Inflammatory macrophage (primary cell): ENCODE measurements around the gene FHIT.

ENCODE experiments used
- DNase-seq, 2 donors: peaks; one replicate each; pipeline ENCODE4 v3.0.0-alpha.2; 2020 to 2022

The FHIT gene

DNA sequence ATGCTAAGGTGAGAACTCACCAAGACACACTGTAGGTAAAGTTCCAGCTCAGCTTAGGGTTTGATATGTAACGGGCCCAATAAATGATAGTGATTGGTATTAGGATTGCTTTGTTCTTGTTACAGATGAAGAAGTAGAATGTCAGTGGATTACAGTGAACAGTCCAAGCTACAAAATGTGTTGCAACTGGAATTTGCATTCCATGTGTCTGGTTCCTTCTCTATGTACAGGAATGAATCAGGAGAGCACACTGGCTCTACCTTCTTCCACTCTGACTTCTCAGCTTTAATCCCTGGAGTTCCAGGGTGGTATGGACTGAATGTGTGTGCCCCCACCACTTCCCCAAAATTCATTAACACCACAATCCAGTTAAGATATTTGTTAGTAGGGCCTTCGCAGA, 1471.0 kb downstream of the FHIT start:
- DNase-seq: no peak

DNA sequence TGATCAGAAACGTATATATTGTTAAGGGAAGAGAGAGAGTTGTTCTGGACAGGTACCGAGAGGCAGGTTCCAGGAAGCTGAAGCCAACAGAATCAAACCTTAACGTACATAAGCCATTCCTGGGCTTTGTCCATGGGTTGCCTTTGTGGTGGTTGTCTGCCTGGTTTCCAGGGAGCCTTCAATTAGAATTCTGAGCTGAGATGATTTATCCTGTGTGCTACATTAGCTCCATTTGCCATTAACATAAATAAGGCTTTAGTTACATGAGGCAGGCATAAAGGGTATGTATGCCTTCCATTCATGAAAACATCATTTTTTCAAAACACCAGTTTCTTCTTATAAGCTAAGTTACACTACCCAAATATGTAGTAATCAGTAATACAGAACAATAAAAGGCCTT, 1472.0 kb downstream of the FHIT start:
- no peak for DNase-seq

DNA sequence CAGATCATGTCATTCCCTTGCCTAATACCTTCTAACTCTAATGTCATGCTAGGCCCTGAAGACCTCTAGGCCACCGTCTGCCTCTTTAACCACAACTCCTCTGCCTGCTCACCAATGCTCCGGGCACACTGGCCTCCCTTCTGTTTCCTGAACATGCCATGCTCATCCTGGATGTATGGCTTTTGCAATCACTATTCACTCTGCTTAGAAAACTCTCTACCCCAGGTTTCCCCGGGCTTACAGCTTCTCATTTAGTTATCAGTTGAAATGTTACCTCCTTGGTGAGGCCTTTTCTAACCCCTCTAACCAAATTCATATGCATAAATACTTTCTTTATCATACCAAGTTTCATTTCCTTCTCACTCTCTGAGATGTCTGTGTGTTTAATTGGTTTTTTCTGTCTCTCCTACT, 1473.6 kb downstream of the FHIT start:
- no peak for DNase-seq

DNA sequence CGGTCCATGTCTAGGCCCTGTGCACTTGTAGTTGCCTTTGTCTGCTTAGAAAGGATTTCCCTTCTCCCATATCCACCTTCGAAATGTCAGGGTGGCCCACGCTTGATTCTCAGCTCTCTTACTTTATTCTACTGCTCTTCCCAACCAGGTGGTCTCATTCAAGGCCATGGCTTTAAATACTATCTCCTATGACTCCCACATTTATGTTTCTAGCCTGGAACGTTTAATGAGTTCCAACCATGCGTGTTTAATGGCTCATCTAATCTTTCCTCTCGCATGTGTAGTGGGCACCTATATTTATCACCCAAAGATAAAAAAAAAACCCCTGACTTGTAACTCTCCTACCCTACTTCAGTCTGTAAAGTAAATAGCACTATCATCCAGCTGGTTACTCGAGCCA, 1474.2 kb downstream of the FHIT start:
- no peak for DNase-seq

DNA sequence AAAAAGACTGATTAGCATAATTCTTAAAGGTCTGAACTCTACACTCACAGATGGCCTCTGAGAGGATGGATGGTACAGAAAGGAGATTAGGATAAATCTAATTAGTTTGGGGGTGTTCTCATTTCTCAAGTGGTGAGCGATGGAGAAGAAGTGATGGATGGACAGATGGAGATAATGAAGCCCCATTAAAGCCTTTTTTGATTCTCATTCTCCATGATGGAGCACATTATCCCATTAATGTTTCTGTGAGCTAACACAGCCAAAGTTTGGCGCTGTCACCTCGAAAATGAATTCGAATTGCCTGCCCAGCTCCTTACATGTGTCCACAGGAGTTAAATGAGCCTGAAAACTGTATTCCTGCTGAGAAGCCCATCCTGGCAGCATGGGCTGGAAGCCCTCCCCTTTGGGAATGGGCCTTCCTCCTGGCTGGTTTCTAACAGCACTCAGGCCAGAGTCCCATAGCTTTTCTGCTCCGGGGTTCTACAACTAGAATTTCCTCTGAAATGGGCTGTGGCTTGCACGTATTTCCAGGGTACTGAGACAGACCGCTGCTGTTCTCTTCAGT, 1475.4 kb downstream of the FHIT start:
- no peak for DNase-seq

DNA sequence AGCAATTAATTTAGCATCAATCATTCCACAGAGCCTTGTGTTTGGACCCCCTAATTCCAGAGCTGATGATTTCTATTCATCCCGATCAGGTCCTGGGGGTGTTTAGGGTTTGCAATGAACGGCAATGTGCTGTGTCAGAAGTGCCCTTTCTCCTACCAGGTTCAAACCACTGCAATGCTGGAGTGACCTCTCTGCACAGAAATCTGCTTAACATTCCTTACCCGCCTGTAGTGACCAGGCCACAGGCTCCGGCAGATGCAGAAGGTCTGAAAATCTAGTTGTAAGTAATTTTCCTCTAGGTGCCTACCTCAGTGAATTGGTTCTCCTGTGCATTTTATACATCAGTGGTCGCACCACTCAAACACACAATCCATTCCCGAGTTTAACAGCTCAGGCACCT, 1476.1 kb downstream of the FHIT start:
- DNase-seq: no peak

DNA sequence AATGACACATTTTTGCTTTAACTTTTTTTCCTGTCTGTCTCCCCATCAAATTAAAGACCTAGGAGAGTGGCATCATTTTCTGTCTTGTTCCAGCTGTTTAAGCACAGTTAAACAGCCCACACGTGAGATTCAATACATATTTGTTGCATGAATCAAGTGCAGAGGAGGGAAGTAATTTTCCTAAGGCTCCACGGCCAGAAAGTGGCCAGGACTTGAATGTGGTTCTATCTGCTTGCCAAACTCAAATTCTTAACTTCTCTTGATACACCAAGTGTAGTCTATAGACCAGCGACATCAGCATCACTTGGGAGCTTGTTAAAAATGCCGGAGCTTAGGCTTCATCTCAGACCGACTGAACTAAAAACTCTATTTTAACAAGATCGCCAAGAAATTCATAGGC, 1476.6 kb downstream of the FHIT start:
- no peak for DNase-seq

DNA sequence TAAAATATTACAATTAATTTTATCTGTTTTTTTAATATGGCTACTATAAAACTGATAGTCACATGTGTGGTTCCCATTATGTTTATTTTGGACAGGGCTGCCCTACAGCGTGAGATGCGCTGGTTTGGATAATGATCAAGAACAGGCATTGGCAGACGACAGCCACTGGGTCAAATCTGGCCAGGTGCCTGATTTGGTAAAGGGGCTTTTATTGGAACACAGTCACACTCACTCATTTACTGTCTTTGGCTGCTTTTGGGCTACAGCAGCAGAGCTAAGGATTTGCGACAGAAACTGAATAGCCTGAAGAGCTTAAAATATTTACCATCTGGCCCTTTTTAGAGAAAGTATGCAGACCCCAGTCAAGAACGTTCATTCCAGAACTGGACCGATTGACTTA, 1477.3 kb downstream of the FHIT start:
- no peak for DNase-seq

DNA sequence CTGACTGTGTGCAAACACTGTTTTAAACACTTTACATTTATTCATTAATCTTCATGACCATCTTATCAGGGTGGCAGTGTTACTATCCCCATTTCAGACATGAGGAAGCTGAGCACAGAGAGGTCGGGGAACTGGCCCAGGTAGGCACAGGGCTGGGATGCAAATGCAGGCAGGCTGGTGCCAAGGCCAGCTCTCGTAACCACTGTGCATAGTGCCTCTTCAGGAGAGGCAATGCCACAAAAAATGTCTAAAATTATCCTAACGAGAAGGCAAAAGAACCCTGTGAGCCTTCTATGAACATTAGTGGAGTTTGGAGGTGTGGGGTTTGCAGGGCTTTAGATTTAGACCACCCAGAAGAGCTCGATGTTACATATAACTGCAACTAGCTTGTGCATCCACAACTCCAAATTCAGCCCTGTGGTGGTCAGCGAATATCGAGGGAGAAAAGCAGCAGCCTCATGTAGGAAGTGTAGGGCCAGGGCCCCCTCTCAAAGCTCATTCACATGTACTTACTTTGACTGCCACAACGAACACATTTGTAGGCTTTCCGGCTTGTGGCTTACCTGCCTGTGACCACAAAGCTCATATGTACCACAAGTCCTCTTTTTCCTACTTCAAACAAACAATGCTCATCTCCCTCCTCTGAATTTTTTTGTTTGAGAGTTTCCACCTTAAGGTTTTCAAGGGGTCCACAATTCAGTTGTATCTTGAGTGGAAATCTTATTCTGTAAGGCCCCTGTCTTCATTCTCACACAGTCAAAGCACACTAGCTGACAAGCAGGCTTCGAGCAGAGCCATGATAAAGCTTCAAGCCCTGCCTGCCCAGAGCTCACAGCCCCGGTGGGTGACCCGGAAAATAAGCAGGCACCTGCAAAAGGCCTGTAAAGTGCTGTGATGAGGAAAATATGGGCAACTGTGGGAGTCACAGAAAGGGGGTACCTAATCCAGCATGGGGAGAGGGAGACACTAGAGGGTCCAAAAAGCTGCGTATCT, 1478.5 kb downstream of the FHIT start:
- DNase-seq: no peak

DNA sequence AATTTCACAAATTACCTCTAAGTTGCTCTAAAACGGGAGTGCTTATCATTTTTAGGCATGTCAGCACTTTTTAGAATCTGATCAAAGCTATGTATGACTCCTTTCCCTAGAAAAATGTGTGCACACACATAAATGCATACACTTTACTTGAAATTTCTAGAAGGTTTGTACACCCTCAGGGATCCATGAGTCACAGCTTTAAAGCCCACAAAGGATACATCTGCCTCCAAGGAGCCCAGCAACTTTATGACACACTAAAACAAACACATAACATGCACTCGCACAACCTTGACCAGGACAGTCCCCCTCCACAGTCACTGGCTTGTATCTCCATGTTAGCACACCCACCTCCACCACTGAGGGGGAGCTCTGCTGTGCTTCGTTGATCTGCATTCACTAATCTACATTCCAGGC, 1479.5 kb downstream of the FHIT start:
- DNase-seq: no peak

DNA sequence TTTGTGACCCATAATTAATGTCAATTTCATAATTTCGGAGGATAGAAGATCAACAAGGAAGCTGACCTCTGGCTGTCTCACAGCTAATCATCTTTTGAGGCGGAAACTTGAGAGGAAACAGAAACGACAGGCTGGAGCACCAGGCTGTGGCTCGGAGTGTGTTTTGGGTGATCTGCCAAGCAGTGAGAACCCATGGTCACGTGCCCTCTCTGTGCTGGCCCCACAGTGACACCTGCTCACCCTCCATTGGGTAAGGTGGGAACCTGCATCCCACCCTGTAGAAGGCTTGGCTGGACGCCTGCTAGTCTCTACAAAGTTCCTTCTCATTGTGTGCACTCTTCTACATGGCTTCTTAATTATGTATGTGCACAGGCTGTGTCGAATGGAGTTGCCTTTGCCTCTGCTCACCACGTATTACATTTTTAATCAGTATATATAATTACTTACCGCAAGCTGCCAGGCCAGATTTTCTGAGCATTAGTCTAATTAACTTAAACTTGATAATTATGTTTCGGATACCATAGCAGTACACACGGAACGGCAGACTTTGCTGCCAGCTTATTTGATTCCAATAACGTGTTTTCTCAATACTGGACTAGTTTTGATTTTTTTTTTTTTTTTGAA, 1482.0 kb downstream of the FHIT start:
- no peak for DNase-seq

DNA sequence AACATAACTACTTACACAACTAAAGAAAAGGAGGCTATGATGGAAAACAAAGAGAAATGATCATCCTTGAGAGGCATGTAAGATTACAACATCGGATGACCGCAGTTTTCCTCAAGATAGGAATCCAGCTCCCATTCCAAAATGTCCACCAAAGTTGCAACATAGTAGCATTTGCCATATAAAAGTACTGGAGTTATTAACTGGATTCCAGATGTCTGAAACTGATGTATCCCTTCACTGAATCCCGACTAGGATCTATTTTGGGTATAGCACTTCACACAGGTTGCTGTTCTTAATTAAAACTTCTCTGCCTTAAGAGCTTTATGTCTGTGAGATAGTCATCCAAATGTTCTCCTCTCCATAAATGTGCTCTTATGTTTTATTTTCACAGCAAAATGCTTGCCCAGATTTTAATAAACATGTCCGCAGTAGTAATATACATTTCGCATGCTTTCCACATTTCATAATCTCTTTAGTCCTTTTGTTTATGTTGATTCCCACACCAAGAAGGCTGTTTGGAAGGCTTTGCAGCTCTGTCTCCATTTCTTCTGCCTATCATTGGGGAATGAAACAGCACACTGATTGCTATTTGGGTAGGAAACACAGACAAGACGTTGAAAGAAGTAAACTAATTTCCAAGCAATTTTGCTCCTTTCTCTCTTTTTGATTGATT, 1484.9 kb downstream of the FHIT start:
- no peak for DNase-seq

DNA sequence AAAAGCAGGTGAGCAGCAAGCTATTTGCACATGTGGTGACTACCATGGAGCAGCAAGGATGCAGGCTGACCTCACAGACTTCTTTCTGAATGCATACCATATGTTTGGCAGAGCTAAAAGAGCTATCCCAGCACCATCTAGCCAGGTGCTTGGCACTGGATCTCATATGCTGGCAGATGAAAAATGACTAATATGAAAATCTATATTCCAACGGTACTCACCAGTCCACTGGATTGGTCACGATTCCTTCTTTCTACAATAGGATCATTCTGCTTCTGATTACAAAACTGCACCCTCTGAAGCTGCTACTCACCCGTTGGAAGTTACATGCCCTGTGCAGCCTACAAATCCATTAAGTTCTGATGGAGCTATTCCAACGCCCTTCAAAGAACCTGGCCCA, 1487.1 kb downstream of the FHIT start:
- no peak for DNase-seq

DNA sequence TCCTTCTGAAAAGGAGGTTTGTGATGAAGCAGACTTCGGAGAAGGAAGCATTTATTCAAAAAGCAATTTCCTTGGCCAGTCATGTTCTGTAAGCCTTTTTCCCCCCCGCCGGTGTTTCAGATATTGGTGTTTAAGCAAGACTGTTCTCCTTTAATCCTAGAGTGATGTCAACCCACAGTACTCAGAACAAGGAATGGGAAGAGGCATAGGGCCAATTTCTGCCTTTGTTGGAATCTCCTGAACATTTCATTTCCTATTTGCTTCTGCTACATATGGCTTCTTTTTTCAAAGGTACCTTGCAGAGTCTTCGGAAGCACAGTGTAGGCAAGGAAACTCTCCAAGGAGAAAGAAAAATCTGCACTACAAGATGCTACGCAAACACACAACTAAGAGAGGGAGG, 1488.3 kb downstream of the FHIT start:
- DNase-seq: no peak

DNA sequence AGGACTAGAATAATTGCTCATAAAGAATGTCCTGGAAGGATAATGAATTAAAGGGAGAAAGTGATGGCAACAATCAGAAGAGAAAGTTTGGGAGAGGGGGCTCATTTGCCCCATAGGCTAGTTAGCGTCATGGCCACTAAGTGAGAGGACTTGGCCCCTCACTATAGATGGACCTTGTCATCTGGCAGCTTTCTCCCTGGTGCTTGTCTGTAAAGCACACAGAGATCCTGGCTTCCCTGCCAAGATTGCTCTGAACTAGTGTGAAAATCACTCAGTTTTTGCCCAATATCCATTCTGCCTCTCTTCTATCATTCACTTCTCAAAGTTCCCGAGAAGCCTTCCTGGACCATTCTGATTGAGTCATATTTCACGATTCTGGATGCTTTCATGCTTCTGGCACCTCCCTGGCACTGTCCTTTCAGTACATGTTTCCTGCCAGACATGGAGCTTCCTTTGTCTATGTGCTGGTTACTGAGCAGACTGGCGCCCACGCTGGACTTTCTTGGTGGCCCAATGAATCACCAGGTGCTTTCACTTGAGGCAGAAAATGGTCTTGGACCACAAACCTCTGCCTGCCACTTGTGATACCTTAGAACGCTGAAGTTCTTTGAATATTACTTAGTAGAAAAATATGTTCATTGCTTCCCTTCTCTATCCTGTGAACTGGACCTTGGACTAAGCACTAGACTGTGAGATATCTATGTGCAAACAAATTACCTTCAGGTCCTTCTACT, 1491.8 kb downstream of the FHIT start:
- DNase-seq: no peak

DNA sequence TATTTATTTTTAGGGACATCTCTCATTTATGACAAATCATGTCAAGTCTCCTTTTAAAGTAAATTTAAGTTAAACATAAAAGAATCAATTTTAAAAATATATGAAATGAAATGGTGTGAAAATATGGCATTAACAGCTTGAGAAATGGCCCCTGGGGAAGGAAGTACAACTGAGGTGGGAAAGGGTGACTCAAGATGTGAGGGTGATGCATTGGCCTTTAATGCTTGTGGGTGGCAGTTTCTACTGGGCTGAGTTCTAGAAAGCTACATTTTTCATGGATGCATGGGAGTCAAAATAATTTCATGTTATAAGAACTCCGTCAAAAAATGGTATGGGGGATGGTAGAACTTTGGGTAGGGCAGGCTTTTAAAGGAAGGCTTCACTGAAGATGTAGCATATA, 1492.6 kb downstream of the FHIT start:
- DNase-seq: no peak

DNA sequence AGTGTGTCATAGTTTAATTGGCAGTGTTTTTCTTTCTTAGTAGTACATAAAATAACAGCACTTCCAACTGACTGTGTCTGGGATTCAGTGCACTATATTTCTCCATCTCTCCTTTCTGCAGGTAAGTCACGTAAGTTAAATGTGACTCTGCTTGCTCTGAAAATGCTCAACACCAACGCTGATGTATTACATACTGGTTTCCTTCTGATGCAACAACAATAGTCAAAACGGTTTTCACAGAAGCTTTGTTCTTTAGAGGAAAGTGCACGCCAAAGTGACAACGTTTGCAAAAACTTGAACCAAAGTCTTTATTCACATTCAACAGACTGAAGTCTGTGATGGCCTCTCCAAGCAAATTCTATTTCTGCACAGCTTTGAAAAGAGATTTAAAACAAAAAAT, 1494.3 kb downstream of the FHIT start:
- DNase-seq: no peak

DNA sequence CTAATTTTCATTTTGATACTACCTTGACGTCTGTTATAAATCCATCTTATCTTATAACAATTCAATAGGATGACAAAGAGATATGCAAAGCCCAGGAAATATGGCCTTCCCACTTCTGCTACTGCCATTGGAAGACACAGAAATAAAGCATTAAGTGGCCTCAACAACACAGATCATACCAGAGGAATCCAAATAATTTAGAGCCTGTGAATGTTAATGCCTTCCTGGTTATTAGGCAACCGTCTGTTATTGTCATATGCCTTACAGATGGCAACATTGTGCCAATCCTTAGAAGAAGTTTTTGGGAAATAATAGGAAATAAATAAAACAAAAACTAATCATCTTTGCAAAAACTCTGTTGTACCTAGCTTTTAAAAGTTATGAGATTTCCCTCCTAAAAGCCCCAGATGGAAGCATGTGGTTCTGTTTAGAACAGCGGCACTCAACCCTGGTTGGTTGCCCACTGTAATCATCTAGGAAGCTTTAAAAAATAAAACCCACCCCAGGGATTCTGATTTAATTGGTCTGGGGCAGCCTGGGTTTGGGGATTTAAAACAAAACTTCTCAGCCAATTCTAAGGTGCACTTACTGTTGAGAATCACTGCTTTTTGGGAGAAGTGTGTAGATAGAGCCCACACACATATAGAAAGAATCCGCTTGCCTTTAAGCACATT, 1496.7 kb downstream of the FHIT start:
- DNase-seq: no peak

DNA sequence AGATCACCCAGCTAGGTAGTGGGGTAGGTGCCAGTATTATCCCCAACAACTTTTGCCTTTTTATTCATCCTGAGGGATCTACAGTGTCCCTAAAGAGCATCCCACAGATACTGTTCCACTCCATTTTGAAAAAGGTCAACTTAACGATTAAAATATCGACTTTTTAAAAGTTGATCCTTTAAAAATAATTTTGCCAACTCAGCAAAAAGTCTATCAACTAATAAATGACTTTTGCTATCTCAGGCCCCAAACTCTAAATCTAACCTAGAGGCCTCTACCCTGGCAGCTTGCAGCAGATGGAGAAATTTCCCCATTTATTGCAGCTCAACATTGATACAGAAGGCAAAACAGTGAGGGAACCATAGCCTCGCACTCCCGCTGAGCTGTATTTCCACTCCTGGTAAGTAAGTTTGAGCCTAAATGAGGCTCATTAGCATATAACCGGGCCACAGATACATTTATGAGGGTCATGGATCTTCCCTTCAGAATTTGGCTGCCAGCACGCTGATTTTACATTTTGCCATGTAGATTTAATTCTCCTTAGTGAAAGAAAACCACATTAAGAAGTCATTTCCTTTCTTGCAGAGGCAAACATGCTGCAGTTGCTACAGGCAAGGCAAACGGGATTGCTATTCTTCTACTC, 1497.3 kb downstream of the FHIT start:
- DNase-seq: no peak

DNA sequence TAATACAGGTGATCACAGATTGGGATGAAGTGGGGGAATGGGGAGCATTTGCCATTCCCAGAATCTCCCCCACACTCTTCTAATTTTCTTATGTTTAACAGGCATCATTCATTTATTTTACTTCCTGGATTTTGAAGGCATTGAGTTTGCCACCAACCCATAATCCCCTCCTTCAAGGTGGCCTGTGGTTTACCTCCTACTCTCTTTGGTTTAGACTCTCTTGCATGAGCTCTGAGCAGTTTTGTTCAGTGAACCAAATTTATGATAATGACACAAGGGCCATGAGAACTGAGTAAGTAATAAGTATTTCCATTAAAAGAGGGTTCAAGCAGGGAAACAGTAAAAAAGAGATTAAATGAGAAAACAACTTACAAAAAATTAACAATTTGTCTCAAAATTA, 1498.3 kb downstream of the FHIT start:
- DNase-seq: no peak

DNA sequence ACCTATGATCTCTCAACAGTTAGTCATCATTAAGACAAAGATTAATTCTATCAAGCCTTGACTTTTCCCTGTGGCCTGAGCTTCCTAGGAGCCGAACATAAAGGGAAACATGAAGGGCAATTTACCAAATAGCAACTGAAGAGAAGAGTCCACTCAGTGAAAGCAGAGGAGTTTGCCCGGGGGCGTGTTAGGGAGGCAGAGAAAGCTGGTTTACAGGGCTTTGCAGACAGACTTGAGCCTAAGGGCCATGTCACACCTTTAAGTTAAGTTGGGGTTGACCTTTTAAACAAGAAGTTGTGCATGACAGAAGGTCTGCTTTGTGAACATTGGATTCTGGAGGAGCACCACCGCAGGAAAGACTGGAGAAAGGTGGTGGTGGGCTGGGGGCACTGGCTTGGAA, 1499.6 kb downstream of the FHIT start:
- no peak for DNase-seq

DNA sequence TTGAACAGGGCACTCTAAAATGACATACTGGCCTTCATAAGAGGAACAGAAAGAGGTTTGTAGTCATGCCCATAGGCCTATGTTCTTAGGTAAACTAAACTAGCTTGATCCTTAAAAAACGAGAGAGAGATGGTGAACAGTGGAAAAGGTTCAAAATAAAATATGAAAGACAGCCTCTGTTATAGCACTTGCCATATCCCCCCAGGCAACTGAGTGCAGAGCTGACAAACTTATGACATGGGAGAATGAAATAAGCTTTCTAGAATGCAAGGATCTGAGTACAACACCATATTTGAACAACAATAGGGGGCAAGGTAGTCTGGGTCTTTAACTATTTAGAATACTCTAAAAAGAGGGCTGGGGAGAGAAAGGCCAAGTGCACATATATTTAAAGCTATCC, 1500.9 kb downstream of the FHIT start:
- DNase-seq: no peak
